A673 (cell line): Measurements from ENCODE around the gene ANXA11.

Experiments
- CTCF ChIP-seq: fragments of 300-800, 200-600 bp; sonication (generic); conservative IDR thresholded peaks from 2 replicates; pipeline ENCODE4 v1.5.1; 2017; ENCODE audit warnings: low read depth, mild to moderate bottlenecking, antibody characterized with exemption, low read length, moderate library complexity, mixed read lengths
- EZH2 ChIP-seq: fragments of 200-600 bp; sonication (generic); IDR thresholded peaks from 2 replicates; pipeline ENCODE4 v1.6.1; 2017; ENCODE audit warnings: borderline replicate concordance, low read depth, mild to moderate bottlenecking, mixed read lengths, antibody characterized with exemption, low read length; ENCODE audit not compliant: poor library complexity, severe bottlenecking

- TF ChIP-seq CTCF (no peak), EZH2 (no peak)
Observed at GRCh38 chr10:80204677-80205476, 460 bp downstream of the ANXA11 start.
